HepG2 (cell line): ENCODE results near the gene MST1.

Source experiments
- FOSL2 ChIP-seq: sonication (generic); formaldehyde crosslinking; IDR thresholded peaks from 2 replicates; pipeline ENCODE4 v1.4.0; 2020; ENCODE audit warnings: missing genetic modification reagents
- POLR2A ChIP-seq, 2 experiments: IDR thresholded peaks; 2 replicates each; pipeline ENCODE4 v1.6.1; 2011; ENCODE audit warnings: low read depth in 2 of 2, low read length in 2 of 2, mild to moderate bottlenecking in 1 of 2, moderate library complexity in 1 of 2; ENCODE audit not compliant: insufficient read depth in 1 of 2
- RFX5 ChIP-seq: IDR thresholded peaks from 2 replicates; pipeline ENCODE4 v1.6.1; 2011; ENCODE audit warnings: low read depth, low read length, improper control_type of control experiment
- SP140L ChIP-seq: sonication (generic); formaldehyde crosslinking; IDR thresholded peaks from 2 replicates; pipeline ENCODE4 v1.4.0; 2020; ENCODE audit warnings: missing genetic modification reagents, borderline replicate concordance
- TAF1 ChIP-seq: sonication (generic); formaldehyde crosslinking; IDR thresholded peaks from 2 replicates; pipeline ENCODE4 v1.4.0; 2020; ENCODE audit warnings: missing genetic modification reagents
- YY1 ChIP-seq: IDR thresholded peaks from 2 replicates; pipeline ENCODE4 v1.6.1; 2011; ENCODE audit warnings: low read length, low read depth, moderate library complexity, mild to moderate bottlenecking; ENCODE audit not compliant: insufficient read depth, insufficient replicate concordance
- ZFP1 ChIP-seq: IDR thresholded peaks from 2 replicates; pipeline ENCODE4 v1.6.1; 2016
- ZNF143 ChIP-seq: sonication (generic); formaldehyde crosslinking; IDR thresholded peaks from 2 replicates; pipeline ENCODE4 v1.4.0; 2020; ENCODE audit warnings: missing genetic modification reagents
- ZNF430 ChIP-seq: sonication (generic); formaldehyde crosslinking; IDR thresholded peaks from 2 replicates; pipeline ENCODE4 v1.9.0; 2021; ENCODE audit warnings: mild to moderate bottlenecking, missing genetic modification reagents
- ZNF672 ChIP-seq: sonication (generic); formaldehyde crosslinking; IDR thresholded peaks from 2 replicates; pipeline ENCODE4 v1.8.1; 2022; ENCODE audit warnings: missing genetic modification reagents
- ZNF75D ChIP-seq: sonication (generic); formaldehyde crosslinking; IDR thresholded peaks from 2 replicates; pipeline ENCODE4 v1.8.1; 2023; ENCODE audit warnings: missing genetic modification reagents, mild to moderate bottlenecking, borderline replicate concordance
- TF ChIP-seq, protein P1 (sequence below): sonication (generic); formaldehyde crosslinking; IDR thresholded peaks from 2 replicates; pipeline ENCODE4 v1.9.0; 2021; ENCODE audit warnings: missing genetic modification reagents, borderline replicate concordance
- TF ChIP-seq, protein P2 (sequence below): sonication (generic); formaldehyde crosslinking; IDR thresholded peaks from 2 replicates; pipeline ENCODE4 v1.5.0; 2020; ENCODE audit warnings: mild to moderate bottlenecking, missing genetic modification reagents, moderate library complexity

DNA sequence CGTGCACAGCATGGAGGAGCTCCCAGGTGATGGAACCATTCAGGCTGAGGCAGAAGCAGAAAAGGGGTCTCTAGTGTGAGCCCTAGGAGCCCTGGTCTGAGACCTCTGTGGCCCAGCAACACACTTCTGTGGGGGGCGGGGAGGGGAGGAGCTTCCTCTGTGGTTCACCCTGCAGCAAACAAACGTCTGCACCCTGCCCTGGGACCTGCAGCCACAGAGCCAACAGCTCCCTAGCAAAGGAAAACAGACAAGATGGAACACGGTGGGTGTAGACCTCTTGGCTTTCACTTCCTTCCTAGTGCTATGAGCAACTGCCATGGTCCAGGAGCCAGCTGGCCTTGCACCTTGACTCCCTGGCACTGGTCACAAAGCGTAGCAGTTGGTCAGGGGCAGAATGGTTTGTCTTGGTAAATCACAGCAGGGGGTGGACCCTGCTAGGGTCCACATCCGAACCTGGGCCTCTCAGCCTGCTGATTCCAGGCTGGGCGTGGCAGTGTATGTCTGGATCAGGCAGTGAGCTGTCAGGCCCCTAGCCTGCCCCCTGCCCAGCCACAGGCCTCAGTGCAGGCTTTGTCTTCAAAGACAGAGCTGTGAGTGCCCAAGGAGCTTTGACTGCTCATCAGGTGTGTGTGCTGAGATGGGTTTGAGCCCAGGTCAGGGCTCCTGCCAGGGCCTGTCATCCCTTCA lies 23.5 kb upstream of the MST1 start:
- no peak for TF ChIP-seq ZNF672
- no peak for TF ChIP-seq TAF1 (CRISPR knock-in tag)
- no peak for TF ChIP-seq SP140L (CRISPR knock-in tag)
- TF ChIP-seq RFX5: no peak
- TF ChIP-seq ZFP1 (CRISPR knock-in tag): no peak
- no peak for TF ChIP-seq ZNF75D (CRISPR knock-in tag)
- TF ChIP-seq YY1: no peak
- no peak; a peak in 1 of 4 replicates for TF ChIP-seq POLR2A (IDR thresholded peaks at IDR 0.05; ENCODE audit: insufficient read depth in 1 of 2, low read depth in 2 of 2, low read length in 2 of 2)
- TF ChIP-seq, protein P1, sequence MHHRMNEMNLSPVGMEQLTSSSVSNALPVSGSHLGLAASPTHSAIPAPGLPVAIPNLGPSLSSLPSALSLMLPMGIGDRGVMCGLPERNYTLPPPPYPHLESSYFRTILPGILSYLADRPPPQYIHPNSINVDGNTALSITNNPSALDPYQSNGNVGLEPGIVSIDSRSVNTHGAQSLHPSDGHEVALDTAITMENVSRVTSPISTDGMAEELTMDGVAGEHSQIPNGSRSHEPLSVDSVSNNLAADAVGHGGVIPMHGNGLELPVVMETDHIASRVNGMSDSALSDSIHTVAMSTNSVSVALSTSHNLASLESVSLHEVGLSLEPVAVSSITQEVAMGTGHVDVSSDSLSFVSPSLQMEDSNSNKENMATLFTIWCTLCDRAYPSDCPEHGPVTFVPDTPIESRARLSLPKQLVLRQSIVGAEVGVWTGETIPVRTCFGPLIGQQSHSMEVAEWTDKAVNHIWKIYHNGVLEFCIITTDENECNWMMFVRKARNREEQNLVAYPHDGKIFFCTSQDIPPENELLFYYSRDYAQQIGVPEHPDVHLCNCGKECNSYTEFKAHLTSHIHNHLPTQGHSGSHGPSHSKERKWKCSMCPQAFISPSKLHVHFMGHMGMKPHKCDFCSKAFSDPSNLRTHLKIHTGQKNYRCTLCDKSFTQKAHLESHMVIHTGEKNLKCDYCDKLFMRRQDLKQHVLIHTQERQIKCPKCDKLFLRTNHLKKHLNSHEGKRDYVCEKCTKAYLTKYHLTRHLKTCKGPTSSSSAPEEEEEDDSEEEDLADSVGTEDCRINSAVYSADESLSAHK (CRISPR knock-in tag): no peak
- TF ChIP-seq, protein P2, sequence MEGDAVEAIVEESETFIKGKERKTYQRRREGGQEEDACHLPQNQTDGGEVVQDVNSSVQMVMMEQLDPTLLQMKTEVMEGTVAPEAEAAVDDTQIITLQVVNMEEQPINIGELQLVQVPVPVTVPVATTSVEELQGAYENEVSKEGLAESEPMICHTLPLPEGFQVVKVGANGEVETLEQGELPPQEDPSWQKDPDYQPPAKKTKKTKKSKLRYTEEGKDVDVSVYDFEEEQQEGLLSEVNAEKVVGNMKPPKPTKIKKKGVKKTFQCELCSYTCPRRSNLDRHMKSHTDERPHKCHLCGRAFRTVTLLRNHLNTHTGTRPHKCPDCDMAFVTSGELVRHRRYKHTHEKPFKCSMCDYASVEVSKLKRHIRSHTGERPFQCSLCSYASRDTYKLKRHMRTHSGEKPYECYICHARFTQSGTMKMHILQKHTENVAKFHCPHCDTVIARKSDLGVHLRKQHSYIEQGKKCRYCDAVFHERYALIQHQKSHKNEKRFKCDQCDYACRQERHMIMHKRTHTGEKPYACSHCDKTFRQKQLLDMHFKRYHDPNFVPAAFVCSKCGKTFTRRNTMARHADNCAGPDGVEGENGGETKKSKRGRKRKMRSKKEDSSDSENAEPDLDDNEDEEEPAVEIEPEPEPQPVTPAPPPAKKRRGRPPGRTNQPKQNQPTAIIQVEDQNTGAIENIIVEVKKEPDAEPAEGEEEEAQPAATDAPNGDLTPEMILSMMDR: no peak; the same call in 1 of the 2 replicates
- no peak for TF ChIP-seq ZNF143 (CRISPR knock-in tag)
- TF ChIP-seq ZNF430 (CRISPR knock-in tag): no peak
- no peak for TF ChIP-seq FOSL2 (CRISPR knock-in tag)
